Neuron (in vitro differentiated cells): ENCODE results near the gene KAT6B.
"Not testable (repeated sequence)": the region's sequence is repeated elsewhere in the genome, so short reads cannot be mapped to it uniquely, and the experiment has no call there.

ENCODE experiments used
- H2AFZ ChIP-seq: one replicate; pipeline ENCODE4 v1.6.1; 2013; ENCODE audit warnings: low read depth, mild to moderate bottlenecking, inconsistent platforms, low read length, moderate library complexity
- H3K27me3 ChIP-seq: one replicate; pipeline ENCODE4 v1.6.1; 2013; ENCODE audit warnings: low read length; ENCODE audit not compliant: insufficient read depth
- H3K36me3 ChIP-seq: one replicate; pipeline ENCODE4 v1.6.1; 2013; ENCODE audit warnings: low read length; ENCODE audit not compliant: insufficient read depth
- H3K4me1 ChIP-seq: one replicate; pipeline ENCODE4 v1.6.1; 2013; ENCODE audit warnings: low read length; ENCODE audit not compliant: insufficient read depth
- H3K4me3 ChIP-seq: 2 replicates; pipeline ENCODE4 v1.5.1; 2013; ENCODE audit warnings: mild to moderate bottlenecking, low read length, moderate library complexity
- H3K9me3 ChIP-seq: one replicate; pipeline ENCODE4 v1.6.1; 2013; ENCODE audit warnings: low read length

KAT6B gene

DNA sequence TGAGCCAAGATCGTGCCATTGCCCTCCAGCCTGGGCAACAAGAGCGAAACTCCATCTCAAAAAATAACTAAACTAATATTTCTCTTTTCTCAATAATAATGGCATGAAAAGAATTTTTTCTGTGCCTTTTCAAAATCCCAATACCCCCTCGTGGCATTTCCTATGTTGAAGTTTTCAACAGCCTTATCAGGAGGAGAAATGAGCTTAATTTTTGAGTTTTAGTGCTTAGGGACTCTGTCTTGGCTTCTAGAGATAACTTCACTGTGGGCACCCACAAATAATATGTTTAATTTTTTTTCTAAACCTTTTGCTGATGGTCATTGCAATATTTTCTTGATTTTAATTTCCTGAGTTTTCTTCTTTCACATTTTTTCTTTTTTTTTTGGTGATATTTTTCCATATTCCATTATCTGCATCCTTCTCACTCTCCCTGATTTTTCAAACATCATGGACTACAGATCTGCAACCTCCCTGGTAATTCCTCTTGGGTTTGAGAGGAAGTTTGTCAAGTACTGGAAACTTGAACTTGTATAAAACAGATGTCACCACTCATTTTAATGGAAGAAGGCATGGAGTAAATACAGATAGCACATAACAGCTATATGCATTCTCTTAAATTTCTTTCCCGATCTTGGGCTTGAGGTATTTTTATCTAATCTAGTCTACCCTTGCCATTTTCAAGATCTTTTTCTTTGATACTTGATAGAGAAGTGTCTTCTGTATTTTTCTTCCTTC, 84.0 kb downstream of the KAT6B start:
- H3K4me1 ChIP-seq: no peaks in the 10 kb centered on the region
- no peak overlapping the region for H3K4me3 ChIP-seq
- H3K9me3 ChIP-seq: no peaks in the 10 kb centered on the region
- H3K27me3 ChIP-seq: no peaks in the 10 kb centered on the region
- H2AFZ ChIP-seq: no peak overlapping the region
- H3K36me3 ChIP-seq: no peaks in the 10 kb centered on the region

DNA sequence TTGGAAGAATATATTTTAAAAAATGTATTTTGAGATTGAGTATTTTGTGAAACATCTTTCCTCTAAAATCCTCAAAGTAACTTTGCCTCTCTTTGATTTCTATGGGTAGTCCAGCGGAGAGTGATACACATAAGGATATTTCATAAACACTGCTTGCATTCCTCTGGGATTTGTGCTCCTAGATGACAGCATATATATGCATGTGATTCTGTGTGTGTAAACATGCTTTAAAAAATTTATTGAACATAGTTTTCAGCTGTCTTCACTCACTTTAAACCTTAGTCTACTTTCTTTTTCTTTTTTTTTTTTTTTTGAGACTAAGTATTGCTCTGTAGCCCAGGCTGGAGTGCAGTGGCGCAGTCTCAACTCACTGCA, 84.6 kb downstream of the KAT6B start:
- H2AFZ ChIP-seq: no peak overlapping the region
- H3K9me3 ChIP-seq: no peaks in the 10 kb centered on the region
- H3K36me3 ChIP-seq: no peaks in the 10 kb centered on the region
- no peaks in the 10 kb centered on the region for H3K27me3 ChIP-seq
- no peaks in the 10 kb centered on the region for H3K4me1 ChIP-seq
- no peak overlapping the region for H3K4me3 ChIP-seq

DNA sequence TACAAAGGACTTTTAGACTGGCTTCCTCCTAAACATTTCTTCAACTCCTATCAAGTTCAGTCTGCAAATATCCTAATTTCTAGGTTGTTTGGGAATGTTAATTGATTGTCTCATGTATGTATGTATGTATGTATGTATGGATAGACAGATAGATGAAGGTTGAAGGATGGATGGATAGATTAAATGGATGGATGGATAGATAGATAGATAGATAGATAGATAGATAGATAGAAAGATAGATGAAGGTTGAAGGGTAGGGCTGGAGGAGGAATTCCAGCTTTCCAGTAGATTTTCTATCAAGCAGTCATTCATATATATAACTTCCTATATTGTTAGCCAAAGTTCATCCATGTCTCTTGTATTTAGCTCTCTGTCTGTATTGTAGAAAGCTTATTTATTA, 85.8 kb downstream of the KAT6B start:
- no peak overlapping the region for H3K4me3 ChIP-seq
- no peaks in the 10 kb centered on the region for H3K27me3 ChIP-seq
- H2AFZ ChIP-seq: no peak overlapping the region
- no peaks in the 10 kb centered on the region for H3K9me3 ChIP-seq
- H3K36me3 ChIP-seq: no peaks in the 10 kb centered on the region
- H3K4me1 ChIP-seq: no peaks in the 10 kb centered on the region

DNA sequence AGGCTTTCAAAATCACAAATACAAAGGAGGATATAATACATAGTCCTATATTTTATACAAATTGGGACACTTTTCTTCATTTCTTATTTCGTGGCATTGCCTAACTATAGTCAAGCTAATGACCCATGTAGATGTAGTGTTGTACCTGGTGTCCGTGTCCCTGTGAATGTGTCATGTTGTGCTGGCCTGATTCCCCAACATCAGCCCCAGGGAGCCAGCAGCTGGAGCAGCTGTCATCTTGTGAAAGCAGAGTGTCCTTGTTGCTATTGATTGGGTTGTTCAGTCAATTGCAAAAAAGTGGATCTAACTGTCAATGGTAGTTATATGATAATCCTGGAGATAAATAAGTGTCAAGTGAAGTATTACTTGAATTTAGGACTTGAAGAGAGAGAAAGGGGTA, 86.3 kb downstream of the KAT6B start:
- no peak overlapping the region for H2AFZ ChIP-seq
- no peak overlapping the region for H3K4me3 ChIP-seq
- no peaks in the 10 kb centered on the region for H3K9me3 ChIP-seq
- no peaks in the 10 kb centered on the region for H3K36me3 ChIP-seq
- no peaks in the 10 kb centered on the region for H3K27me3 ChIP-seq
- H3K4me1 ChIP-seq: no peaks in the 10 kb centered on the region

DNA sequence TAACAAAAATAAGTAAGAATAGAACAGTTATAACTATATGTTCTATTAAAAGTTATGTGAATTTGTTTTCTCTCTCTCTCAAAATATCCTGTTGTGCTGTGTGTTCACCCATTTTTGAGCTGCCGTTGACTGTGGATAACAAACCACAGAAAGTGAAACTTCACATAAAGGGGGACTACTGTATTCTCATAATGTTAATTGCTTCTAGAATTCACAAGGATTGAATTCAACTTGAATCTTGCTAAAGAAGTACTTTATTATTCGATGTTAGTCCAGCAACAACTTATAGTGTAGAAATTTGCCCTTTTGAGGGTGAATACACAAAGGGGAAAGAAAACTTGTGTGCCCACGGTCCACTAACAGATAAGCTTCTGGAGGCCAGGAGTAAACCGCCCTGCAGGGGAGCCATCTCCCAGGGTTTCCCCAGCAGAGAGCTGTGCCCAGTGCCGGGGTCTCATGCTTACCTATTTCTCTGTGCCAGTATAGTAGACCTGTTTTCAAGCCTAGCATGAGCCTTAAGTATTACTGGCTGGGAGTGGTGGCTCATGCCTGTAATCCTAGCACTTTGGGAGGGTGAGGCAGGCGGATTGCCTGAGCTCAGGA, 87.1 kb downstream of the KAT6B start:
- Histone ChIP-seq H3K4me3 (no peak overlapping the region), H3K9me3 (no peaks in the 10 kb centered on the region), H3K36me3 (no peaks in the 10 kb centered on the region), H3K4me1 (no peaks in the 10 kb centered on the region), H2AFZ (no peak overlapping the region), H3K27me3 (no peaks in the 10 kb centered on the region)

DNA sequence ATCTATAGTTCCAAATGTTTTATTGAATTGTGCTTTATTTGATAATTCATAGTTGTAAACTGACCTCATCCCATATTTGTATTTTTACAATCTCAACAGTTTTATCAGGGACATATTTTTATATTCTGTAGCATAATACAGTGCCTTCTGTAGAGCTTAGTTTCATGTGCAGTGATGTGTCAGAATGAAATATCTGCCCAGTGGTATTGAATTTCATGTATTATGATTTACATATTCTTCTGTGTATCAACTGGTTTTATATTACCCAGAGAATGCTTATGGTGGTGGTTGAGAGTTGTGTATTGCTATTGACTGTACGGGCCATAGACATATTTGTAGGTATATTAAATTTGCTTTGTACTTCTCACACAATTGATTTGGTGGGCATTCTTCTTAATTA, 89.9 kb downstream of the KAT6B start:
- H3K9me3 ChIP-seq: peaks cover 5% of the 10 kb centered on the region
- no peaks in the 10 kb centered on the region for H3K36me3 ChIP-seq
- no peak overlapping the region for H3K4me3 ChIP-seq
- no peak overlapping the region for H2AFZ ChIP-seq
- peaks cover under 1% of the 10 kb centered on the region for H3K4me1 ChIP-seq
- no peaks in the 10 kb centered on the region for H3K27me3 ChIP-seq

DNA sequence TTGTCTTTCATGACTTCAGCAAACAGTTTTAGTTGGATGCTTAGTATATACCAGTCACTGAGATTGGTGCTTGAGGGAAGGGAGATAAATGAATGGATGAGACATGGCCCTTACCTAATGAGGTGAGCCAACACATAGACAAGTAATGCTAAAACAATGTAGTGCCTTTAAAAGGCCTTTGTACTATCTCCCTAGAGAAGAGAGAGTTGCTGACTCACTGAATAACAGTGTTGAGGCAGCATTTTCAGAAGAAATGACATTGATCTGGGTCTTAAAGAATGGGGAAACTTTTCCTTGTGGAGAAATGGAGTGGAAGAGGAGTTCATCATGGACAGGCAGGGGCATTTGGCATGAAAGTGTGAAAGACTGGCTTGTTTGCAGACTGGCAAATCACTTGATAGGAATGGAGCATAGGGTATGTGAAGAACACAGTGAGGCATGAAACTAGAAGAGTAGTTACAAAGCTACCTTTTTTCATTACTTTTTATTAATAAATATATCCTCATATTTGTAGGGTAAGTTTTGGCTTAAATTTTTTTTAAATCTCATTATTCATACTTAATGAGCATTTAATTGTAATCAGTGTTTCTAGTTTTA, 91.2 kb downstream of the KAT6B start:
- Histone ChIP-seq H3K27me3 (no peaks in the 10 kb centered on the region), H2AFZ (no peak overlapping the region)

DNA sequence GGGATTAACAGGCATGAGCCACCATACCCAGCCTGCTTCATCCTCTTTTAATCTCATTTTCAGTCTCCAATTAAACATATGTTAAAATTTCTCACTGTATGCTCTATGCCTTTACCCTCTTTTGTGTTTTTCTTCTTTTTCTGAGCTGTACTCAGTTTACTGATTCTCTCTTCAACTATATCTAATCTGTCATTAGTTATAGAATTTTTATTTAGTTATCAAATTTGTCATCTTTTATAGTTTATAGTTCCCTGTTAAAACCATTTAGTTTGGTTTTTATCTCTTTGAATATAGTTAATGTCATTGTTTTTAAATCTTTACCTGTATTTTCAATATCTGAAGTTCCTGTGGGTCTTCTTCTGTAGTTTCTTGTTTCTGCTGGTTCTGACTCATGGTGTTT, 93.3 kb downstream of the KAT6B start:
- no peaks in the 10 kb centered on the region for H3K27me3 ChIP-seq
- peaks cover 17% of the 10 kb centered on the region for H3K4me1 ChIP-seq
- H3K36me3 ChIP-seq: no peaks in the 10 kb centered on the region
- H2AFZ ChIP-seq: no peak overlapping the region
- no peak overlapping the region for H3K4me3 ChIP-seq
- H3K9me3 ChIP-seq: peaks cover 5% of the 10 kb centered on the region

More for the DNA sequence above, 91.2 kb downstream of the KAT6B start:
- Histone ChIP-seq H3K9me3 (peaks cover 5% of the 10 kb centered on the region), H3K36me3 (no peaks in the 10 kb centered on the region), H3K4me3 (no peak overlapping the region), H3K4me1 (peaks cover 13% of the 10 kb centered on the region)

DNA sequence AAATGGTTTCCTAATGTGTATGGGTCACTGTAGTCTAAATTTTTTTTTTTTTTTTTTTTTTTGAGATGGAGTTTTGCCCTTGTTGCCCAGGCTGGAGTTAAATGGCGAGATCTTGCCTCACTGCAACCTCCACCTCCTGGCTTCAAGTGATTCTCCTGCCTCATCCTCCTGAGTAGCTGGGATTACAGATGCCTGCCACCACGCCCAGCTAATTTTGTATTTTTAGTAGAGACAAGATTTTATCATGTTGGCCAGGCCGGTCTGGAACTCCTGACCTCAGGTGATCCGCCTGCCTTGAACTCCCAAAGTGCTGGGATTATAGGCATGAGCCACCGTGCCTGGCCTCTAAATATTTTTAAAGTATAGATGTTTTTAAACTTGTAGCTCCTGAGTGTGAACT, 94.7 kb downstream of the KAT6B start:
- not testable (repeated sequence) for H3K27me3 ChIP-seq, H2AFZ ChIP-seq, H3K9me3 ChIP-seq, H3K36me3 ChIP-seq, H3K4me3 ChIP-seq
- peaks cover 23% of the 10 kb centered on the region for H3K4me1 ChIP-seq

DNA sequence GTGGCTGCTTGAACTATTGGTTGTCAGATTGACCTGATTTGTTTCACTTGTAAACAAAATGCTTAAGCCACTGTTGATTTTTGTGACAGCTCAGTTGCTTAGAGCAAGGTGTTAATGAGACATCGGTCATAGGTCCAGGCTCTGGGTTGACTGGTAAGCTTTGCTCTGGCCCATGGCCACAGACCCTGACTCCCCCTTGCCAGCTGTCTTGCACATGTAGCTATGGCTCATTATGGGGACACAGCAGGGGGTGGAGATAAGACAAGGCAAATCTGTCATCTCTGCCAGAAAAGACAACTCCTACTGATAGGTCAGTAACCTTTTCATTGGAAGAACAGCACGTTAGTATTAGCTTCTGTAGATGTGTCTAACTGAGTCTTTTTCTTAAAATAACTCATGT, 95.3 kb downstream of the KAT6B start:
- H3K36me3 ChIP-seq: no peaks in the 10 kb centered on the region
- no peak overlapping the region for H2AFZ ChIP-seq
- H3K9me3 ChIP-seq: peaks cover 5% of the 10 kb centered on the region
- no peak overlapping the region for H3K4me3 ChIP-seq
- H3K27me3 ChIP-seq: no peaks in the 10 kb centered on the region
- H3K4me1 ChIP-seq: peaks cover 23% of the 10 kb centered on the region

DNA sequence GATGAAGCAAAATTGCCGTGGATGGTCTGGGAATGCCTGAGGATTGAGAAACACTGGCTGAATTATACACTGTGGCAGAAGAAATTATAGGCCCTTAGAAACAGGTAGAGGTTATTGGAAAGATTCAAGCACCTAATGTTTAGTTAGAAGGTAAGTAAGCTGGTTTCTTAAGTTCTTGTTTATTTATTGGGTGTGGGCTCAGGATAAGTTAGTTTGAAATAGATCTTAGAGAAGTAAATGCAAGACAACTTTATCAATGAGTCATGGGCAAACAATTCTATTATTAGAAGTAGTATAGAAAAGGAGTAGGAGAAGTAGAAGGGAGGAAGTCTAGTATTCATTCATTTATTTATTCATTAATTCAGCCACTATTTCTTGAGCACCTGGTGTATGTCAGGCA, 96.5 kb downstream of the KAT6B start:
- H2AFZ ChIP-seq: no peak overlapping the region
- peaks cover 5% of the 10 kb centered on the region for H3K9me3 ChIP-seq
- peaks cover 28% of the 10 kb centered on the region for H3K4me1 ChIP-seq
- H3K27me3 ChIP-seq: no peaks in the 10 kb centered on the region
- H3K4me3 ChIP-seq: no peak overlapping the region
- no peaks in the 10 kb centered on the region for H3K36me3 ChIP-seq

DNA sequence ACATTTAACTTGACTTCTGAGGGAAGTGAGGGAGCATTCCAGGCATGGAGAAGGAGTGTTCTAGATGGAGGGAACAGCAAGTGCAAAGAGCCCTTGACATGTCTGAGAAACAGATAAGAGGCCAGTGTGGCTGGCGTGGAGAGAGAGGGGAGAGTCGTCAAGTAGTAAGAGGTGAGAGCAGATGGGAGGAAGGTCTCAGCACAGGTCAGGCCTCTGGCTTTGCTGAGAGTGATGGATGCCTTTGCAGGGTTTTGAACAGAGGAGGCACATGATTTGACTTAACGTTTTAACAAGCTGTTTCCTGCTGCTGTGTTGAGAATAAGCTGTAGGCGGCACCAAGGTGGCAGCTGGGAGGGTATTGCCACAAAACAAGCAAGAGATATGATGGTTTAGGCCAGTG, 97.2 kb downstream of the KAT6B start:
- no peaks in the 10 kb centered on the region for H3K36me3 ChIP-seq
- H3K4me1 ChIP-seq: peaks cover 28% of the 10 kb centered on the region
- peaks cover 5% of the 10 kb centered on the region for H3K9me3 ChIP-seq
- H3K27me3 ChIP-seq: no peaks in the 10 kb centered on the region
- no peak overlapping the region for H2AFZ ChIP-seq
- H3K4me3 ChIP-seq: no peak overlapping the region

DNA sequence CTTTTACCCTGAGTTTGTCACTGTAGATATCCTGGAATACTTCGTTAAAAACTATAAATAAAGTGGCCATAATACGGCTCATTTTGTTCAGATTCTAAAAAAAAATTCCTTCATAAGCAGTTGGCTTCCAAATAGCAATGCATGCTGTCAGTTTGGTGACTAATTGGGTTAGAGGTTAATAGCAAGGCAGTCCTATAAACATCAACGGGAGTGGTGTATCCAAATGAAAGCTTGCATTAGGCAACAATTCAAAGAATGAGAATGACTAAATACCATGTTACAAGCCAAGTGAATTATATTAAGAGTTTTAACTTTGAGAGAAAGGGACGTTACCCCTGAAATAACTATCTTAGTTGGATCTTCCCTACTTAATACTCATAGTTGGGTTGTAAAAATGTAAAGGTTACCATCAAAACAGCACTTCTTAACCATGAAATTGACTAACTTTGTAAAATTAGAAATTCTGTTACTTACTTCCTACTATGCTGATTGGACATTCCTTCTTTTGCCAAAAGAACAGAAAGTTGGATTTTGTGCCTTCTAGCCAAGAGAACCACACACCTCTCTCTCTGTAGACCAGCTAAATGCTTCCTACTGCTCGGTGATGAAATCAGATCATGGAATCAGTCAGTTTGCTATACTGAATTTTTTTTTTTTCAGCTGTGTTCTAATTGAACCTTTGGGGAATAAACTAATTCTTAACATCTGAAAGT, 98.0 kb downstream of the KAT6B start:
- H3K4me3 ChIP-seq: no peak overlapping the region
- H3K4me1 ChIP-seq: peaks cover 28% of the 10 kb centered on the region
- H3K36me3 ChIP-seq: no peaks in the 10 kb centered on the region
- no peak overlapping the region for H2AFZ ChIP-seq
- no peaks in the 10 kb centered on the region for H3K27me3 ChIP-seq
- peaks cover 2% of the 10 kb centered on the region for H3K9me3 ChIP-seq
